Lung (tissue), 12 donors: Measurements from ENCODE around the gene SAMD4A. TPM values are rescaled to one million over a fixed set of nuclear protein-coding genes. Genes with fewer than 3 reads are reported as not detected.

Experiments used
- ATAC-seq: fragments of 200-7000 bp; cut with Tn5 transposase; one replicate; pipeline ENCODE4 v1.9.1; 2020; ENCODE audit warnings: moderate number of reproducible peaks; ENCODE audit not compliant: insufficient read depth, low FRiP score
- DNase-seq, 3 donors: peaks; one replicate each; pipeline ENCODE4 v3.0.0-alpha.2; 2013 to 2017
- H3K27ac ChIP-seq, 2 donors: one replicate each; pipeline ENCODE4 v1.5.1; 2013; ENCODE audit warnings: mild to moderate bottlenecking in 2 of 2, moderate library complexity in 2 of 2, control low read depth in 1 of 2, inconsistent platforms in 1 of 2, low read depth in 1 of 2, low read length in 1 of 2
- H3K27me3 ChIP-seq, 3 donors: one replicate each; pipeline ENCODE4 v1.5.1; 2013; ENCODE audit warnings: low read length in 2 of 3; ENCODE audit not compliant: control insufficient read depth in 3 of 3, insufficient read depth in 3 of 3
- H3K36me3 ChIP-seq, 4 donors: one replicate each; pipeline ENCODE4 v1.5.1; 2013; ENCODE audit warnings: low read length in 4 of 4, mild to moderate bottlenecking in 1 of 4, moderate library complexity in 1 of 4; ENCODE audit not compliant: control insufficient read depth in 4 of 4, insufficient read depth in 4 of 4
- H3K4me1 ChIP-seq, 5 donors: one replicate each; pipeline ENCODE4 v1.5.1; 2013; ENCODE audit warnings: low read length in 5 of 5, mild to moderate bottlenecking in 2 of 5, moderate library complexity in 1 of 5; ENCODE audit not compliant: control insufficient read depth in 5 of 5, insufficient read depth in 5 of 5
- H3K4me3 ChIP-seq: one replicate; pipeline ENCODE4 v1.5.1; 2013; ENCODE audit warnings: mild to moderate bottlenecking, control low read depth, moderate library complexity
- H3K9ac ChIP-seq, 2 donors: one replicate each; pipeline ENCODE4 v1.5.1; 2013; ENCODE audit warnings: low read length in 2 of 2, control low read depth in 1 of 2; ENCODE audit not compliant: insufficient read depth in 1 of 2
- H3K9me3 ChIP-seq, 4 donors: one replicate each; pipeline ENCODE4 v1.5.1; 2013; ENCODE audit warnings: low read length in 3 of 4, mild to moderate bottlenecking in 1 of 4, moderate library complexity in 1 of 4; ENCODE audit not compliant: control insufficient read depth in 4 of 4, insufficient read depth in 3 of 4
- CTCF ChIP-seq: IDR thresholded peaks from 2 replicates; pipeline ENCODE4 v1.5.1; 2012; ENCODE audit warnings: mild to moderate bottlenecking; ENCODE audit errors: control extremely low read depth, extremely low read depth
- WGBS, 2 donors: extraction: QIAGEN DNeasy Blood & Tissue Kit; methylation state at CpG; one replicate each; pipeline ENCODE4 v1.1.7; 2013; 5-methylcytosine and 5-hydroxymethylcytosine counted together
- polyA plus RNA-seq, 2 donors: library from polyadenylated mRNA; stranded (reverse); fragments of 200-250 nt; gene quantifications; one replicate each; pipeline ENCODE4 v1.2.1, GENCODE V29; 2013
- total RNA-seq, 2 donors: library from RNA; depleted of rRNA in 1 of 2; stranded (reverse); fragments of >200 nt in 1 of 2; gene quantifications; one replicate each; pipeline ENCODE4 v1.2.1, GENCODE V29; 2014 to 2021
- donor health status: control.
- donor health status: control.
- donor health status: Bipolar disorder and iron deficiency.
- donor health status: healthy.
- donor health status: DM: yes; HTN: yes; CAD: no.

The SAMD4A gene
- total and polyA plus RNA-seq, 4 donors = 5.8 to 26.6 (median 16.2) TPM

DNA sequence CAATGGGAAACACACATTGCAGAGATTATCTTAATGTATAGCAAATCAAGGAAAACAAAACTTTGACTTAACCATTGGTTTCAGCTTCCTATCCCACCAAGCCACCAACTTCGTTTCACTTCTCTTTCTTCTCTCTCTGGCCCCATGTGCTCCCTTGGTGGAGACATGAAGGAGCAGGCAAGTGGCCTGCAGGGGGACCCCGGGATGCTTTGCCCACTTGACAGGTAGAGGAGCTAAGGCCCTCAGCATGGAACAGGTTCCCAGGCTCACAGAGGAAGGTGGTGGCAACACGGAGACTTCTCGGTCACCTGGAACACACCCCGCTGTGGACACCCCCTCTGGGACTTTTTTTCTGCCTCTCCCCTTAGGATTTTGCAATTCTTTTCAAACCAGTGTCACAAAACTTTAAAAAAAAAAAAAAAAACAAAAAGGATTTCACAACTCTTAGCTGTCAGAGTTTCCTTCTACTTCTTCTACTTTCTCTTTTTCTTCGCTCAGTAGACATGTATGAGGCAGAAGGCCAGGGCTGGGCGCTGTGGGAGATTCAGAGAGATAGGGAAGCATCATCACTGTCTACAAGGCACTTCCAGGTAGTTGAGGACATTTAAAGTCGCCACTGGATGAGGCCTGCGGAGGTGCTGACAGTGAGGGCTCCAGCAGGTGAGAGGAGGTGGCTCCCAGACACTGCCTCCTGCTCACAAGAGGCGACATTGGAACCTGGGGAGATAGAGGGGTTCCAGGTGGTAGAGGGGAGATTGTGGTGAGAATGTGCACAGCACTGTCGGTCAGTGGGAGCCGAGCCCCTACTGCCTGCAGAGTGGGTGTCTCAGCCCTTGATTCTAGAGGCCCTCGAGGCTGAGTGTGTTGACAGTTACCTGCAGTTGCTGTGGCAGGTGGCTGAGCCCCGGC, 216.1 kb downstream of the SAMD4A start:
- ATAC-seq = no peak
- peak; percentile 39 to 51 (median 50) for DNase-seq
- H3K27ac ChIP-seq = peak overlapping the region in 1 of 2 donors; percentile 92
- H3K36me3 ChIP-seq = peaks cover 0 to 7% (median 1%) of the 10 kb centered on the region in 4 donors
- no peaks in the 10 kb centered on the region for H3K9me3 ChIP-seq
- no peaks in the 10 kb centered on the region for H3K27me3 ChIP-seq
- TF ChIP-seq CTCF = no peak
- peak overlapping the region in 1 of 2 donors; percentile 11 for H3K9ac ChIP-seq
- WGBS, 2 donors = 58 to 60% methylated on average over 14 of the region's 14 CpGs
- H3K4me3 ChIP-seq = no peak overlapping the region
- H3K4me1 ChIP-seq = peaks cover 7 to 24% (median 13%) of the 10 kb centered on the region in 5 donors

DNA sequence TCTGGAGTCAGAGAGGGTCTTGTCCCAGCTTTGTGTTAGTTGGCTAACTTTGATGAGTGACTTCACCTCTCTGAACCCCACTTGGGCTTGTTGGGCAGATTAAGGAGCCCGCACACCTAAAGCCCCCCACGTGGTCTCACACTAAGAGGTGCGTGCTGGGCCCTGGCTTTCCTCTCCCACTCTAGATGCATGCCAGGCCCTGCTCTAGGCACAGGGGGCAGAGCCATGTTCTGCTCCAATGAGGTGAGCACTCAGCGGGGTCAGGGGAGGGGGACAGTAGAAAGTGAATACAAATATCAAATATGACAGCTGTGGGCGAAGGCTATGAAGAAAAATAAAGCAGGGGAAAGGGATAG, 216.7 kb downstream of the SAMD4A start:
- 93 to 99% methylated on average over 5 of the region's 5 CpGs for whole genome bisulfite sequencing, 2 donors
- Histone ChIP-seq H3K4me3 (no peak overlapping the region), H3K9me3 (peaks cover 0 to 2% (median 0%) of the 10 kb centered on the region in 4 donors), H3K9ac (no peak overlapping the region), H3K27me3 (no peaks in the 10 kb centered on the region), H3K36me3 (peaks cover 0 to 9% (median 1%) of the 10 kb centered on the region in 4 donors), H3K27ac (peak overlapping the region in 1 of 2 donors; percentile 92), H3K4me1 (peaks cover 6 to 24% (median 13%) of the 10 kb centered on the region in 5 donors)
- no peak for DNase-seq
- no peak for ATAC-seq
- no peak for TF ChIP-seq CTCF

GRCh38 chr14:54784060-54784459, 217.1 kb downstream of the SAMD4A start:
- Histone ChIP-seq H3K9me3 (peaks cover 0 to 2% (median 0%) of the 10 kb centered on the region in 4 donors), H3K36me3 (peaks cover 0 to 11% (median 3%) of the 10 kb centered on the region in 4 donors), H3K27me3 (no peaks in the 10 kb centered on the region), H3K9ac (no peak overlapping the region), H3K4me3 (no peak overlapping the region), H3K4me1 (peaks cover 4 to 24% (median 13%) of the 10 kb centered on the region in 5 donors), H3K27ac (peak overlapping the region in 1 of 2 donors; percentile 92)
- no peak for TF ChIP-seq CTCF
- no peak for DNase-seq
- no peak for ATAC-seq
- 93 to 96% methylated on average over 6 of the region's 6 CpGs for WGBS, 2 donors
